Measurements from ENCODE around the gene MBP. TPM values are rescaled to one million over a fixed set of nuclear protein-coding genes. Genes with fewer than 3 reads are reported as not detected.
"Not testable (repeated sequence)": the region's sequence is repeated elsewhere in the genome, so short reads cannot be mapped to it uniquely, and the experiment has no call there.

The MBP gene
- total RNA-seq, 1 experiment from 2014 or later: 31.6 TPM

- no peaks in the 10 kb centered on the region for H3K9me3 Mint-ChIP-seq (ENCODE audit: unreplicated experiment)
- POLR2A ChIA-PET: no interaction called here
- CTCF ChIA-PET: interaction anchor here (1.0 kb wide), 1 partner anchor 32 kb away, joined by 3 read pairs; no protein-coding TSS in a partner anchor
- no peak for DNase-seq (ENCODE audit: unreplicated experiment)
- no peaks in the 10 kb centered on the region for H3K4me1 Mint-ChIP-seq (ENCODE audit: insufficient read depth, unreplicated experiment)
- no TSS peak for BruUV-seq (replicated peaks)
- H3K27ac Mint-ChIP-seq (ENCODE audit: low read depth, unreplicated experiment): no peak overlapping the region
- TF ChIP-seq CTCF (IDR thresholded peaks at IDR 0.05; ENCODE audit: unreplicated experiment): no peak
- H3K36me3 Mint-ChIP-seq (ENCODE audit: insufficient read depth, unreplicated experiment): peaks cover 36% of the 10 kb centered on the region
- no peak overlapping the region for H3K4me3 Mint-ChIP-seq (ENCODE audit: unreplicated experiment)
- H3K27me3 Mint-ChIP-seq (ENCODE audit: insufficient read depth, unreplicated experiment): no peaks in the 10 kb centered on the region
- intact Hi-C loops (cut with micrococcal nuclease): no loop called here
These were observed 180.9 kb downstream of the MBP start for GRCh38 chr18:76951456-76952247.

- Mint-ChIP-seq H3K27ac (ENCODE audit: low read depth, unreplicated experiment) (no peak overlapping the region), H3K9me3 (ENCODE audit: unreplicated experiment) (no peaks in the 10 kb centered on the region), H3K36me3 (ENCODE audit: insufficient read depth, unreplicated experiment) (peaks cover 43% of the 10 kb centered on the region), H3K27me3 (ENCODE audit: insufficient read depth, unreplicated experiment) (no peaks in the 10 kb centered on the region), H3K4me1 (ENCODE audit: insufficient read depth, unreplicated experiment) (no peaks in the 10 kb centered on the region), H3K4me3 (ENCODE audit: unreplicated experiment) (no peak overlapping the region)
- TF ChIP-seq CTCF (IDR thresholded peaks at IDR 0.05; ENCODE audit: unreplicated experiment): no peak
- ChIA-PET CTCF (interaction anchor here (1.0 to 2.2 kb wide), 4 partner anchors 26 to 146 kb away, joined by 3 to 10 read pairs (median 4); no protein-coding TSS in a partner anchor), POLR2A (interaction anchor here (1.3 kb wide), 1 partner anchor 10 kb away, joined by 3 read pairs; no protein-coding TSS in a partner anchor)
- intact Hi-C loops (cut with micrococcal nuclease): no loop called here
- BruUV-seq (replicated peaks): no TSS peak
- no peak for DNase-seq (ENCODE audit: unreplicated experiment)
These were observed 184.2 kb downstream of the MBP start for GRCh38 chr18:76948345-76948744.

- not testable (repeated sequence) for H3K4me3 Mint-ChIP-seq (ENCODE audit: unreplicated experiment)
These were observed 188.2 kb downstream of the MBP start for GRCh38 chr18:76944346-76944745.

GRCh38 chr18:76943542-76944339, 188.8 kb downstream of the MBP start:
- no peak overlapping the region for H3K4me3 Mint-ChIP-seq (ENCODE audit: unreplicated experiment)
- no TSS peak for BruUV-seq (replicated peaks)
- H3K36me3 Mint-ChIP-seq (ENCODE audit: insufficient read depth, unreplicated experiment): peaks cover 35% of the 10 kb centered on the region
- DNase-seq (ENCODE audit: unreplicated experiment): peak; percentile 76
- peak overlapping the region; percentile 79 for H3K27ac Mint-ChIP-seq (ENCODE audit: low read depth, unreplicated experiment)
- H3K4me1 Mint-ChIP-seq (ENCODE audit: insufficient read depth, unreplicated experiment): no peaks in the 10 kb centered on the region
- POLR2A ChIA-PET: interaction anchor here (0.7 to 1.0 kb wide), 2 partner anchors 137 to 534 kb away, joined by 3 to 4 read pairs; no protein-coding TSS in a partner anchor
- no peaks in the 10 kb centered on the region for H3K27me3 Mint-ChIP-seq (ENCODE audit: insufficient read depth, unreplicated experiment)
- intact Hi-C loops (cut with micrococcal nuclease): no loop called here
- no peaks in the 10 kb centered on the region for H3K9me3 Mint-ChIP-seq (ENCODE audit: unreplicated experiment)
- TF ChIP-seq CTCF (IDR thresholded peaks at IDR 0.05; ENCODE audit: unreplicated experiment): no peak
- CTCF ChIA-PET: interaction anchor here (0.6 to 2.6 kb wide), 4 partner anchors 39 to 141 kb away, joined by 3 to 10 read pairs (median 6); no protein-coding TSS in a partner anchor

More at GRCh38 chr18:76944346-76944745, 188.2 kb downstream of the MBP start:
- POLR2A ChIA-PET: interaction anchor here (0.6 to 1.0 kb wide), 3 partner anchors 46 to 535 kb away, joined by 3 to 4 read pairs (median 3); no protein-coding TSS in a partner anchor
- intact Hi-C loops (cut with micrococcal nuclease); H3K4me1 Mint-ChIP-seq (ENCODE audit: insufficient read depth, unreplicated experiment); H3K27me3 Mint-ChIP-seq (ENCODE audit: insufficient read depth, unreplicated experiment); H3K9me3 Mint-ChIP-seq (ENCODE audit: unreplicated experiment); BruUV-seq (replicated peaks); DNase-seq (ENCODE audit: unreplicated experiment): not testable (repeated sequence)
- CTCF ChIA-PET: interaction anchor here (0.6 to 2.6 kb wide), 5 partner anchors 11 to 142 kb away, joined by 3 to 10 read pairs (median 6); no protein-coding TSS in a partner anchor
- Mint-ChIP-seq H3K36me3 (ENCODE audit: insufficient read depth, unreplicated experiment) (peaks cover 31% of the 10 kb centered on the region), H3K27ac (ENCODE audit: low read depth, unreplicated experiment) (peak overlapping the region; percentile 79)
